CD4-positive, alpha-beta T cell treated with Interleukin-6 for 4 hours (primary cell): ENCODE data around the gene MARCHF5.
"Not testable (repeated sequence)": the region's sequence is repeated elsewhere in the genome, so short reads cannot be mapped to it uniquely, and the experiment has no call there.

Experiments
- DNase-seq: peaks from one replicate; pipeline ENCODE4 v3.0.0-alpha.2; 2020; ENCODE audit warnings: mixed read lengths

Gene MARCHF5

GRCh38 chr10:92393173-92393572 is 102.2 kb downstream of the MARCHF5 start:
- DNase-seq = not testable (repeated sequence)

- no peak for DNase-seq
Observed at GRCh38 chr10:92395271-92395670, 104.3 kb downstream of the MARCHF5 start.

GRCh38 chr10:92402234-92402633 is 111.3 kb downstream of the MARCHF5 start:
- not testable (repeated sequence) for DNase-seq
